Calu3 (cell line): ENCODE results near the gene HS6ST1. TPM values are rescaled to one million over a fixed set of nuclear protein-coding genes. Genes with fewer than 3 reads are reported as not detected.

Experiments used
- BruUV-seq: library from RNA; stranded (reverse); fragments of 400-500 nt; replicated peaks from 2 replicates; lab custom pipeline; 2021; lab: Mats Ljungman, UMichigan
- CTCF ChIA-PET: fragments of 300-600 bp; sonication (Branson Sonifier 250); formaldehyde crosslinking; loops from one replicate; lab custom pipeline; 2022; ENCODE audit warnings: antibody characterized with exemption; lab: Charles Lee
- DNase-seq: peaks from one replicate; pipeline ENCODE4 v3.0.0; 2022
- H3K27ac Mint-ChIP-seq: one replicate; pipeline ENCODE4 v1.8.0; 2022; ENCODE audit warnings: mixed read lengths; ENCODE audit not compliant: unreplicated experiment
- H3K27me3 Mint-ChIP-seq: one replicate; pipeline ENCODE4 v1.8.0; 2022; ENCODE audit warnings: mixed read lengths; ENCODE audit not compliant: unreplicated experiment
- H3K36me3 Mint-ChIP-seq: one replicate; pipeline ENCODE4 v1.8.0; 2022; ENCODE audit warnings: mild to moderate bottlenecking, moderate library complexity, mixed read lengths; ENCODE audit not compliant: insufficient read depth, unreplicated experiment
- H3K4me1 Mint-ChIP-seq: one replicate; pipeline ENCODE4 v1.8.0; 2022; ENCODE audit warnings: mild to moderate bottlenecking, low read depth, mixed read lengths; ENCODE audit not compliant: unreplicated experiment
- H3K4me3 Mint-ChIP-seq: one replicate; pipeline ENCODE4 v1.8.0; 2022; ENCODE audit warnings: mild to moderate bottlenecking, low read depth, moderate library complexity, mixed read lengths; ENCODE audit not compliant: unreplicated experiment
- H3K9me3 Mint-ChIP-seq: one replicate; pipeline ENCODE4 v1.8.0; 2022; ENCODE audit warnings: low read depth, mixed read lengths; ENCODE audit not compliant: unreplicated experiment
- intact Hi-C: fragments of 100-400 bp; cut with micrococcal nuclease; formaldehyde crosslinking; loops from one replicate; pipeline ENCODE4 v1.10.0; 2022; ENCODE audit not compliant: unreplicated experiment
- total RNA-seq: library from RNA; stranded (reverse); gene quantifications from 2 replicates; pipeline ENCODE4 v1.2.3, GENCODE V29; 2022
- TF ChIP-seq, protein P1 (sequence below): fragments of 200-600 bp; IDR thresholded peaks from one replicate; pipeline ENCODE4 v1.8.0; 2022; ENCODE audit warnings: antibody characterized with exemption; ENCODE audit not compliant: unreplicated experiment

HS6ST1 gene
- total RNA-seq, 1 experiment from 2014 or later, result 34.6 TPM

DNA sequence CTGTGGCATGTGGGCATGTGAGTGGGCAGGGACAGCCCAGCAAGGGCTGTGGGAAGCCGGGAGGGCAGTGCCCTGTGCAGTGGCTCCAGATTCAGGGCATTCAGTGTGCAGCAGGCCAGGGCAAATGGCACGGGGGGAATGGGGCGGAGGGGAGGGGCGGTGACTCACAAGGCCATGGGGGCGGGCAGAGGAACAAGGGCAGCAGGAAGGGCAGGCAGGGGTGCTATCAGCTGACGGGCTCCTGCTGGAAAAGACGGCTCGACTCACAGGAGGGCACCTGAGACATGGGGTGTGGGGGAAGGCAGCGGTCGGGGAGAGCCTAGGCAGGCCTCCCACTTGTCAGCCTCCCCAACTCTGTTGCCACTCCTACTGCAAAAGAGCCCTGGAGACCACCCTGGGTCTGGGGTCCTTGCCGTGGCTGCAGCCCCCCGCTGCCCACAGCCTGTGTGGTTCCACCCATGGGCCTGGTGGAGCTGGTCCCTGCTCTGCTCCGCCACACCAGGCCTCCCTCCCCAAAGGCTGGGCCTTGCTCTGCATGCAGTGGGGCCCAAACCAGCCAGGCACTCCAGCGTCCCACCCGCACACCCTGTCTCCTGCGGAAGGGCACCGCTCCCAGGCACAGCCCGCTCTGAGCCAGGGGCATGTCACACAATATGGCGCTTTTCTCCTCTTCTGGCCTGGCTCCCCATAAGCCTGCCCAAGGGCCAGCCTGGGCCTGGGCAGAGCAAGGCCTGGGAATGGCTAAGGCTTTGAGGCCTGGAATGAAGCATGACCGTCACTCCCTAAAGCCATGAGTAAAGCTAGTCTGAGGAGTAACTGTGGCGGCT is 25.9 kb downstream of the HS6ST1 start:
- H3K27me3 Mint-ChIP-seq, result no peaks in the 10 kb centered on the region
- BruUV-seq, result no TSS peak
- no peak overlapping the region for H3K27ac Mint-ChIP-seq
- H3K4me3 Mint-ChIP-seq, result no peak overlapping the region
- H3K36me3 Mint-ChIP-seq, result peaks cover 5% of the 10 kb centered on the region
- CTCF ChIA-PET, result no interaction called here
- DNase-seq, result no peak
- no peaks in the 10 kb centered on the region for H3K4me1 Mint-ChIP-seq
- TF ChIP-seq, protein P1, sequence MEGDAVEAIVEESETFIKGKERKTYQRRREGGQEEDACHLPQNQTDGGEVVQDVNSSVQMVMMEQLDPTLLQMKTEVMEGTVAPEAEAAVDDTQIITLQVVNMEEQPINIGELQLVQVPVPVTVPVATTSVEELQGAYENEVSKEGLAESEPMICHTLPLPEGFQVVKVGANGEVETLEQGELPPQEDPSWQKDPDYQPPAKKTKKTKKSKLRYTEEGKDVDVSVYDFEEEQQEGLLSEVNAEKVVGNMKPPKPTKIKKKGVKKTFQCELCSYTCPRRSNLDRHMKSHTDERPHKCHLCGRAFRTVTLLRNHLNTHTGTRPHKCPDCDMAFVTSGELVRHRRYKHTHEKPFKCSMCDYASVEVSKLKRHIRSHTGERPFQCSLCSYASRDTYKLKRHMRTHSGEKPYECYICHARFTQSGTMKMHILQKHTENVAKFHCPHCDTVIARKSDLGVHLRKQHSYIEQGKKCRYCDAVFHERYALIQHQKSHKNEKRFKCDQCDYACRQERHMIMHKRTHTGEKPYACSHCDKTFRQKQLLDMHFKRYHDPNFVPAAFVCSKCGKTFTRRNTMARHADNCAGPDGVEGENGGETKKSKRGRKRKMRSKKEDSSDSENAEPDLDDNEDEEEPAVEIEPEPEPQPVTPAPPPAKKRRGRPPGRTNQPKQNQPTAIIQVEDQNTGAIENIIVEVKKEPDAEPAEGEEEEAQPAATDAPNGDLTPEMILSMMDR, result no peak
- intact Hi-C loops, result no loop called here
- no peaks in the 10 kb centered on the region for H3K9me3 Mint-ChIP-seq

DNA sequence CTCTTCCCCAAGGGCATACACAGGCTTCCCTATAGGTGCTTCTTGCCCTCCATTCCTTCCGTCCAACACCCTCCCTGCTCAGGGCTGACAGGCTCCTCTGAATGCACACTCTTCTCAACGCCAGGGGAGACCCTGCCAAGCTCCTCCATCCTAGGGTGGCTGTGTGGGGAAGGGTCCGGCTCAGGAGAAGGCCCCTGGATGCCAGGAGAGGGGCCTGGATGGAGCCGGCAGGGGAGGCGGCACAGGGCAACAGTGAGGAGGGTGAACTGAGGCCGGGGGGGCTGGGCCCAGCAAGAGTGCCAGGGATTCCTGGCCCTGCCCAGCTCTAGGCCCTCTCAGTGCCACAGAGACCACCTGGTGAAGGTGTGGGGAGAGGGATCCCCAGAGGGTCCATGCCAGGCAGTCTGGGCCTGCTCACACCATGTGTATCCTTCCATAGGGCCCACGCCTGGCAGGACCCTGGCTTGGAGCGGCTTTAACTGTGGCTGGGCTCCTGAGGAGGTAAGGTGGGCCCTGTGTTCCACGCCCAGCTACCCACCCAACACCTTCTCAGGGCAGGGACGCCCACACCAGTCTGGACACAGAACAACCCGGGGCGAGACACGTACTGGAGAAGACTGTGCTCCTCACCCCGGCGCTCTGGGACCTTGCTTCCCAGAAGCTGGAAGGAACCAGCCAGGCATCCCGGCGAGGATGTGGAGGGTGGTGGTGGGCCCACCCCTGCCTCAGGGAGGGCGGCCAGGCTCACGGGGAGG is 26.6 kb downstream of the HS6ST1 start:
- intact Hi-C loops, result no loop called here
- H3K4me3 Mint-ChIP-seq, result no peak overlapping the region
- H3K27me3 Mint-ChIP-seq, result no peaks in the 10 kb centered on the region
- TF ChIP-seq, protein P1, result no peak
- DNase-seq, result no peak
- H3K36me3 Mint-ChIP-seq, result peaks cover 5% of the 10 kb centered on the region
- no peaks in the 10 kb centered on the region for H3K9me3 Mint-ChIP-seq
- no TSS peak for BruUV-seq
- no peak overlapping the region for H3K27ac Mint-ChIP-seq
- no peaks in the 10 kb centered on the region for H3K4me1 Mint-ChIP-seq
- CTCF ChIA-PET, result no interaction called here

DNA sequence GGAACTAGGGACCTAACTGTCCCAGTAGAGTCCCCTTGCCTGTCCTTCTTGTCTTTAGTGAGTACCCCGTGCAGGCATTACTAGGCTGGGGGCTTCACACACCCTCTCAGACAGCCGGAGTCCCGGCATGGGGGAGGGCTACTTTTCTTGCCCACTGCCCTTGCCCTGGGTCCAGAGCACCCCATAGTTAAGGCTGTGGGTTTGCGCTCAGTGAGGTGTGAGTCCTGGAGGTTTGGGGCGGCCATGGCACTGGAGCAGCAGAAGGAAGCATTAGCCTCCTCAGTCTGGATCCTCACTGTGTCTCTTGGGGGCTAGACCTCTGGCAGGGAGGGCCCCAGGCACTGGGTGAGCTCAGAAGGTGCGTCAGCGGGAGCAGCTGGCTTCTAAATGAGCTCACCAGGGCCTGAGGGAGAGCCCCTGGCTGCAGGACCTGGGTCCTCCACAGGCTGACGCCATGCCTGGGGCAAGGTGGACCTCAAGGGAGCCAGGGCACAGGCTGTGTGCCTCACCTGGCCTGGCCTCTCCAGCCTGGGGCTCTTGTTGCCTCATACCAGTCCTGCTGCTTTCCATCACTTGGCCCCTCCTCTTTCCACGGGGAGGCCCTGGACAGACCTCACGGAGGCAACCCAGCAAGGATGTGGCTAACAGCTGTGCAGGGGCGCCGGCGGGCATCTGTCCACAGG is 27.4 kb downstream of the HS6ST1 start:
- DNase-seq, result no peak
- Mint-ChIP-seq H3K27ac (no peak overlapping the region), H3K27me3 (no peaks in the 10 kb centered on the region), H3K9me3 (no peaks in the 10 kb centered on the region), H3K36me3 (peaks cover 5% of the 10 kb centered on the region), H3K4me1 (no peaks in the 10 kb centered on the region), H3K4me3 (no peak overlapping the region)
- TF ChIP-seq, protein P1, result no peak
- intact Hi-C loops, result no loop called here
- CTCF ChIA-PET, result no interaction called here
- BruUV-seq, result no TSS peak

DNA sequence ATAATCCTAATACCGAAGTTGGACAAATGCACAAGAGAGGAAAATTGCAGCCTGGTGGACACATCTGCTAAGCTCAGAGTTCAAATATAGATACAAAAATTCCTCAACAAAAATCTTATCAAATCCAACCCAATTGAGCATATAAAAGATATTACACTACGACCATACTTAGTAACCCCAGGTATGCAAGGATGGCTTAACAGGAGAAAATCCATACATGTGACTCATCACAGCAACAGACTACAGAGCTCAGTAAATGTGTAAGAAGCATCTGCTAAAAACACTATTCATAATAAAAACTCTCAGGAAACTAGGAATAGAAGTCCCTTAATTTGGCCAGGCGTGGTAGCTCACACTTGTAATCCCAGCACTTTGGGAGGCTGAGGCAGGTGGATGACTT is 28.3 kb downstream of the HS6ST1 start:
- TF ChIP-seq, protein P1, result no peak
- BruUV-seq, result no TSS peak
- Mint-ChIP-seq H3K27me3 (no peaks in the 10 kb centered on the region), H3K9me3 (no peaks in the 10 kb centered on the region), H3K27ac (no peak overlapping the region), H3K4me1 (no peaks in the 10 kb centered on the region), H3K36me3 (peaks cover 5% of the 10 kb centered on the region), H3K4me3 (no peak overlapping the region)
- intact Hi-C loops, result no loop called here
- no peak for DNase-seq
- CTCF ChIA-PET, result no interaction called here
